ENCODE results near the gene TCN2. TPM values are rescaled to one million over a fixed set of nuclear protein-coding genes. Genes with fewer than 3 reads are reported as not detected.
"Not testable (repeated sequence)": the region's sequence is repeated elsewhere in the genome, so short reads cannot be mapped to it uniquely, and the experiment has no call there.

Gene TCN2
- total RNA-seq, 1 experiment from 2014 or later, result 2.2 TPM

GRCh38 chr22:30559889-30560288 lies 47.1 kb upstream of the TCN2 start (continued):
- TF ChIP-seq ZNF274 (IDR thresholded peaks at IDR 0.05; ENCODE audit: low read depth, low read length), result no peak
- TF ChIP-seq EZH2 (IDR thresholded peaks at IDR 0.05), result no peak
- no peak for TF ChIP-seq CEBPB (IDR thresholded peaks at IDR 0.05; ENCODE audit: low read depth)

GRCh38 chr22:30560643-30561202 lies 46.3 kb upstream of the TCN2 start:
- H3K4me3 ChIP-seq (replicated peaks in 1 of 2; ENCODE audit: low read depth in 1 of 2, low read length in 2 of 2); H3K9ac ChIP-seq (ENCODE audit: low read length); H2AFZ ChIP-seq (ENCODE audit: low read depth, low read length, poor library complexity, severe bottlenecking); H3K9me3 ChIP-seq (ENCODE audit: control insufficient read depth in 1 of 2, insufficient read depth in 1 of 2, low read depth in 1 of 2, low read length in 2 of 2); BruUV-seq (replicated peaks); RAD21 ChIA-PET (ENCODE audit: low non-redundant PET in 1 of 2, low total read pairs in 2 of 2, uncharacterized antibody in 2 of 2, unreplicated experiment in 2 of 2); H3K27me3 ChIP-seq (ENCODE audit: insufficient read depth, low read length); CTCF ChIA-PET; H3K36me3 ChIP-seq (ENCODE audit: control insufficient read depth in 1 of 2, insufficient read depth in 2 of 2, low read length in 2 of 2); intact Hi-C loops (cut with micrococcal nuclease); H3K9me2 ChIP-seq (ENCODE audit: insufficient read depth); H3K79me2 ChIP-seq (ENCODE audit: insufficient read depth, low read length); H3K4me2 ChIP-seq (ENCODE audit: low read length); POLR2A ChIA-PET; H4K20me1 ChIP-seq (ENCODE audit: insufficient read depth); H3K27ac ChIP-seq (ENCODE audit: low read depth, low read length): not testable (repeated sequence)
- DNase-seq (ENCODE audit: low read depth, low spot score), result peak; percentile 8
- peaks cover 6 to 31% of the 10 kb centered on the region in 2 experiments; a peak in 3 of 4 replicates for H3K4me1 ChIP-seq (ENCODE audit: control insufficient read depth in 1 of 2, insufficient read depth in 2 of 2, low read length in 2 of 2)
- peak; percentile 84 for ATAC-seq
- peak in 2 of 3 experiments; percentile 53 to 62; a peak in 4 of 6 replicates for TF ChIP-seq CTCF (IDR thresholded peaks at IDR 0.05 in 2 of 3, conservative IDR thresholded peaks at IDR 0.05 in 1 of 3; ENCODE audit: borderline replicate concordance in 1 of 3, insufficient read depth in 1 of 3, low read depth in 2 of 3, low read length in 2 of 3)

All from HCT116 (cell line).